Measurements from ENCODE around the gene FTMT. TPM values are rescaled to one million over a fixed set of nuclear protein-coding genes. Genes with fewer than 3 reads are reported as not detected.

Gene FTMT
- polyA plus RNA-seq, 2 of the 4 experiments (the other 2 are of a cell fraction), result not detected

DNA sequence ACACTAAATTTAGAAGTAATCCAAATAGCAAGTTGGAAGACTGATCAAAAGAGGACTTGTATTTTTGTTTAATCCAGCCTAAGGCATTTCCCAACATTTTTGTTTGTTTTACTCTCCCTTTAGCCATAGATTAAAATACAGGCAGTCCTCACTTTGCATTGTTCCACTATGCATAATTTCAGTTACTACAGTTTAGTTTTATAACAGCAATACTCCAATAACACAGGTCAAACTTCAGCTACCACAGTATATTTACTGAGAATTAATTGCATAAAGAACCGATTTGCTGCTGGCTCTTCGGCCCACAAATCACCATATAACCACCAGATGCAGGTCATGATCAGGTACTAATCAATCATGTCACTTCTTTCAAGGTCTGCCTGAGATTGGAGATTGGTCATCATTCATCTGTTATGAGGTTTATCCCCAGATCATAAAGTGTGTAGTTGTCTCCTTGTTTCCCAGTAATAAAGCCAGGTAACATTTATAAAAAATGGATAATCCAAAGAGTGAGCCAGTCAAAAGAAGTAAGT lies 12.1 kb downstream of the FTMT start:
- Histone ChIP-seq H3K4me3 (no peak overlapping the region), H3K27ac (no peak overlapping the region), H3K9me3 (no peaks in the 10 kb centered on the region), H3K4me1 (no peaks in the 10 kb centered on the region), H3K4me2 (no peak overlapping the region)
- ChIA-PET POLR2A (no interaction called here), CTCF (no interaction called here)
- no peak for TF ChIP-seq NPAS2 (CRISPR knock-in tag; IDR thresholded peaks at IDR 0.05; ENCODE audit: borderline replicate concordance)
- TF ChIP-seq JUNB (IDR thresholded peaks at IDR 0.05), result no peak
- TF ChIP-seq, protein P1, sequence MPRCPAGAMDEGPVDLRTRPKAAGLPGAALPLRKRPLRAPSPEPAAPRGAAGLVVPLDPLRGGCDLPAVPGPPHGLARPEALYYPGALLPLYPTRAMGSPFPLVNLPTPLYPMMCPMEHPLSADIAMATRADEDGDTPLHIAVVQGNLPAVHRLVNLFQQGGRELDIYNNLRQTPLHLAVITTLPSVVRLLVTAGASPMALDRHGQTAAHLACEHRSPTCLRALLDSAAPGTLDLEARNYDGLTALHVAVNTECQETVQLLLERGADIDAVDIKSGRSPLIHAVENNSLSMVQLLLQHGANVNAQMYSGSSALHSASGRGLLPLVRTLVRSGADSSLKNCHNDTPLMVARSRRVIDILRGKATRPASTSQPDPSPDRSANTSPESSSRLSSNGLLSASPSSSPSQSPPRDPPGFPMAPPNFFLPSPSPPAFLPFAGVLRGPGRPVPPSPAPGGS (IDR thresholded peaks at IDR 0.05), result no peak
- no peak for TF ChIP-seq ESRRA (IDR thresholded peaks at IDR 0.05; ENCODE audit: borderline replicate concordance, low read length)
- TF ChIP-seq RNF2 (IDR thresholded peaks at IDR 0.05; ENCODE audit: borderline replicate concordance, low read depth), result no peak
- no peak for TF ChIP-seq HOXA7 (CRISPR knock-in tag; IDR thresholded peaks at IDR 0.05)
- TF ChIP-seq, protein P2, sequence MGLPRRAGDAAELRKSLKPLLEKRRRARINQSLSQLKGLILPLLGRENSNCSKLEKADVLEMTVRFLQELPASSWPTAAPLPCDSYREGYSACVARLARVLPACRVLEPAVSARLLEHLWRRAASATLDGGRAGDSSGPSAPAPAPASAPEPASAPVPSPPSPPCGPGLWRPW (IDR thresholded peaks at IDR 0.05), result no peak
- no peak for TF ChIP-seq ZNF302 (CRISPR knock-in tag; IDR thresholded peaks at IDR 0.05)
- TF ChIP-seq NFE2L2 (conservative IDR thresholded peaks at IDR 0.05; ENCODE audit: low read length), result no peak
- TF ChIP-seq, protein P3, sequence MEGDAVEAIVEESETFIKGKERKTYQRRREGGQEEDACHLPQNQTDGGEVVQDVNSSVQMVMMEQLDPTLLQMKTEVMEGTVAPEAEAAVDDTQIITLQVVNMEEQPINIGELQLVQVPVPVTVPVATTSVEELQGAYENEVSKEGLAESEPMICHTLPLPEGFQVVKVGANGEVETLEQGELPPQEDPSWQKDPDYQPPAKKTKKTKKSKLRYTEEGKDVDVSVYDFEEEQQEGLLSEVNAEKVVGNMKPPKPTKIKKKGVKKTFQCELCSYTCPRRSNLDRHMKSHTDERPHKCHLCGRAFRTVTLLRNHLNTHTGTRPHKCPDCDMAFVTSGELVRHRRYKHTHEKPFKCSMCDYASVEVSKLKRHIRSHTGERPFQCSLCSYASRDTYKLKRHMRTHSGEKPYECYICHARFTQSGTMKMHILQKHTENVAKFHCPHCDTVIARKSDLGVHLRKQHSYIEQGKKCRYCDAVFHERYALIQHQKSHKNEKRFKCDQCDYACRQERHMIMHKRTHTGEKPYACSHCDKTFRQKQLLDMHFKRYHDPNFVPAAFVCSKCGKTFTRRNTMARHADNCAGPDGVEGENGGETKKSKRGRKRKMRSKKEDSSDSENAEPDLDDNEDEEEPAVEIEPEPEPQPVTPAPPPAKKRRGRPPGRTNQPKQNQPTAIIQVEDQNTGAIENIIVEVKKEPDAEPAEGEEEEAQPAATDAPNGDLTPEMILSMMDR (IDR thresholded peaks at IDR 0.05), result no peak
- TF ChIP-seq RARB (CRISPR knock-in tag; IDR thresholded peaks at IDR 0.05), result no peak
- WGBS (ENCODE audit: missing lambda C conversion rate), result 10% methylated on average over 2 of the region's 2 CpGs
- ATAC-seq (no peak), FAIRE-seq (no peak), DNase-seq (ENCODE audit: low read depth in 1 of 2, low spot score in 1 of 2) (no peak)

DNA sequence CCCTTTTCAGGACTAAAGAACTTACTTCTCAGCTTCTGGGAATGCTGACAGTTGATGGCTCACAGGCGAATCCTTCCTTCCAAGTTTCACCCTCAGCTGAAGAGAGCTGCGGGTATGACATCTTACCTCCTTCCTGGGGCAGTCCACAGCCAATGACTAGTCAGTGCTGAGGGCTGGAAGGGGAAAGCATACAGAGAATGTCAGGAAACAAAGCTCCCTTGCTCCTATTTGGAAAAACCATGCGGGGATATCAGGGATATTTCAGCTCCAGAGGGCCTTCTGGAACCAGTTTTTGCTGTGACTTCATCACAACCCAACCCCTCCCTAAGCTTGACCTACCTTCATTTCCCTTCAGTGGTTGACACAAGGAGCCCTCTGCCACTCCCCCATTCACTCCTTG lies 15.7 kb downstream of the FTMT start:
- no peaks in the 10 kb centered on the region for H3K9me3 ChIP-seq
- ChIA-PET CTCF (interaction anchor here (0.7 kb wide), 1 partner anchor 879 kb away, joined by 3 read pairs; no protein-coding TSS in a partner anchor), POLR2A (no interaction called here)
- DNase-seq (ENCODE audit: low read depth in 1 of 2, low spot score in 1 of 2), result no peak
- H3K4me3 ChIP-seq, result no peak overlapping the region
- no peak for ATAC-seq
- 16% methylated on average over 3 of the region's 3 CpGs for WGBS (ENCODE audit: missing lambda C conversion rate)
- no peak overlapping the region for H3K4me2 ChIP-seq
- FAIRE-seq, result no peak
- TF ChIP-seq EHF (CRISPR knock-in tag; IDR thresholded peaks at IDR 0.05), result no peak
- TF ChIP-seq RCOR1 (IDR thresholded peaks at IDR 0.05; ENCODE audit: low read depth, low read length), result no peak
- TF ChIP-seq CBX8 (IDR thresholded peaks at IDR 0.05), result no peak
- no peaks in the 10 kb centered on the region for H3K4me1 ChIP-seq
- H3K27ac ChIP-seq, result no peak overlapping the region

DNA sequence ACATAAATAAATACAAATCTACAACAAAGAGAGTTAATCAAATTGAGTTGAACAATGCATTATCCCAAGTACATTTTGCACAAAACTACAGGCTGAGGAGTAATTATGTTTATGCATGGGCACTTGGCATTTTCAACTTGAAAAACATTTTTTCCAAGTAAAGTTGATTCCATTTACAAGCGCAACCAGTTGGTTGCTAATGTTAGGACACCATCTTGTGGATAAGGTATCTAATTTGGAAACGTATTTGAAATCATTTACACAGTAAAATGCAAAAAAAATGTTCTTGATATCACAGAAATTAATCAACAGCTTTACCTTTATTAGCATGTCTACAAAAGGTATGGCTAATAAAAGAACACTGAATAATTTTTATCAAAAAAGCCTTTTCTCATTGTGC lies 18.8 kb downstream of the FTMT start:
- CTCF ChIA-PET, result interaction anchor here (1.4 kb wide), 1 partner anchor 12 kb away, joined by 3 read pairs; no protein-coding TSS in a partner anchor
- no peaks in the 10 kb centered on the region for H3K4me1 ChIP-seq
- POLR2A ChIA-PET, result no interaction called here
- ATAC-seq (no peak), FAIRE-seq (peak; percentile 68), DNase-seq (ENCODE audit: low read depth in 1 of 2, low spot score in 1 of 2) (peak in 1 of 2 experiments; percentile 42)
- H3K4me2 ChIP-seq, result no peak overlapping the region
- TF ChIP-seq, protein P3 (IDR thresholded peaks at IDR 0.05), result peak; percentile 50
- TF ChIP-seq CBX8 (IDR thresholded peaks at IDR 0.05) (no peak), ZFP36 (IDR thresholded peaks at IDR 0.05; ENCODE audit: borderline replicate concordance, partially characterized antibody) (no peak), SMC3 (IDR thresholded peaks at IDR 0.05) (peak; percentile 41; the same call in 1 of the 3 replicates), HOXB5 (CRISPR knock-in tag; IDR thresholded peaks at IDR 0.05) (no peak), RAD21 (conservative IDR thresholded peaks at IDR 0.05 in 1 of 2, IDR thresholded peaks at IDR 0.05 in 1 of 2) (peak; percentile 55 to 63)
- no peaks in the 10 kb centered on the region for H3K9me3 ChIP-seq
- H3K27ac ChIP-seq, result no peak overlapping the region
- 14% methylated on average over 2 of the region's 2 CpGs for WGBS (ENCODE audit: missing lambda C conversion rate)
- H3K4me3 ChIP-seq, result no peak overlapping the region
